Hepatocyte (in vitro differentiated cells): ENCODE measurements around the gene MSI2. TPM values are rescaled to one million over a fixed set of nuclear protein-coding genes. Genes with fewer than 3 reads are reported as not detected.

Source experiments
- DNase-seq: peaks from one replicate; pipeline ENCODE4 v3.0.0-alpha.2; 2016; ENCODE audit warnings: low spot score
- H2AFZ ChIP-seq: fragments of 200-600 bp; sonication (generic); 2 replicates; pipeline ENCODE4 v1.6.0; 2016; ENCODE audit warnings: antibody characterized with exemption, mild to moderate bottlenecking
- H3K27ac ChIP-seq: fragments of 200-600 bp; sonication (generic); 2 replicates; pipeline ENCODE4 v1.5.1; 2016; ENCODE audit warnings: mild to moderate bottlenecking
- H3K27me3 ChIP-seq: fragments of 200-600 bp; sonication (generic); 2 replicates; pipeline ENCODE4 v1.6.1; 2016
- H3K36me3 ChIP-seq: fragments of 200-600 bp; sonication (generic); replicated peaks from 2 replicates; pipeline ENCODE4 v1.5.1; 2016; ENCODE audit warnings: low read depth; ENCODE audit not compliant: insufficient read depth
- H3K4me1 ChIP-seq: fragments of 200-600 bp; sonication (generic); 2 replicates; pipeline ENCODE4 v1.5.1; 2016; ENCODE audit warnings: mild to moderate bottlenecking, moderate library complexity; ENCODE audit not compliant: insufficient read depth
- H3K4me2 ChIP-seq: fragments of 200-600 bp; sonication (generic); 2 replicates; pipeline ENCODE4 v1.6.0; 2016
- H3K4me3 ChIP-seq: fragments of 200-600 bp; sonication (generic); 2 replicates; pipeline ENCODE4 v1.5.1; 2016; ENCODE audit warnings: mild to moderate bottlenecking
- H3K79me2 ChIP-seq: fragments of 200-600 bp; sonication (generic); 2 replicates; pipeline ENCODE4 v1.6.0; 2017; ENCODE audit warnings: mild to moderate bottlenecking
- H3K9me2 ChIP-seq: fragments of 200-600 bp; sonication (generic); replicated peaks from 2 replicates; pipeline ENCODE4 v1.6.0; 2017; ENCODE audit warnings: mild to moderate bottlenecking; ENCODE audit not compliant: insufficient read depth
- H3K9me3 ChIP-seq: fragments of 200-600 bp; sonication (generic); 2 replicates; pipeline ENCODE4 v1.5.1; 2016; ENCODE audit warnings: low read depth, mild to moderate bottlenecking
- H4K20me1 ChIP-seq: fragments of 200-600 bp; sonication (generic); 2 replicates; pipeline ENCODE4 v1.6.0; 2016; ENCODE audit warnings: mild to moderate bottlenecking; ENCODE audit not compliant: insufficient read depth, poor library complexity, severe bottlenecking
- CTCF ChIP-seq: fragments of 200-600 bp; sonication (generic); IDR thresholded peaks from 2 replicates; pipeline ENCODE4 v1.5.1; 2016; ENCODE audit warnings: antibody characterized with exemption, mild to moderate bottlenecking; ENCODE audit not compliant: poor library complexity
- EZH2 ChIP-seq: fragments of 200-600 bp; sonication (generic); IDR thresholded peaks from 2 replicates; pipeline ENCODE4 v1.6.1; 2016; ENCODE audit warnings: antibody characterized with exemption, mild to moderate bottlenecking, borderline replicate concordance
- EZH2phosphoT487 ChIP-seq: fragments of 200-600 bp; sonication (generic); IDR thresholded peaks from one replicate; pipeline ENCODE4 v1.6.1; 2018; ENCODE audit warnings: antibody characterized with exemption, mild to moderate bottlenecking, low read depth, moderate library complexity; ENCODE audit not compliant: unreplicated experiment, severe bottlenecking
- WGBS: methylation state at CpG from one replicate; pipeline ENCODE4 v1.1.6; 2016; ENCODE audit warnings: low lambda C conversion rate; ENCODE audit errors: missing lambda C conversion rate; 5-methylcytosine and 5-hydroxymethylcytosine counted together
- polyA plus RNA-seq: library from polyadenylated mRNA; unstranded; fragments of >200 nt; fragmentation: Nextera tagmentation; extraction: Ambion mirVana; gene quantifications from 2 replicates; pipeline ENCODE4 v1.2.1, GENCODE V29; 2016
- total RNA-seq: library from RNA; depleted of rRNA; stranded (reverse); fragments of >200 nt; gene quantifications from 2 replicates; pipeline ENCODE4 v1.2.3, GENCODE V29; 2014

The MSI2 gene
- total and polyA plus RNA-seq, 2 experiments from 2014 or later, result 16.1 to 60.6 TPM

- TF ChIP-seq EZH2phosphoT487, result no peak
- TF ChIP-seq EZH2, result no peak
- TF ChIP-seq CTCF, result no peak
- WGBS, result 56% methylated on average over 3 of the region's 3 CpGs
- peaks cover 14% of the 10 kb centered on the region for H3K4me1 ChIP-seq
- H3K27me3 ChIP-seq, result no peaks in the 10 kb centered on the region
- H3K4me2 ChIP-seq, result peak overlapping the region; percentile 9
- no peaks in the 10 kb centered on the region for H3K9me3 ChIP-seq
- H3K4me3 ChIP-seq, result no peak overlapping the region
- no peak for DNase-seq
- no peaks in the 10 kb centered on the region for H3K9me2 ChIP-seq
- H3K36me3 ChIP-seq, result no peaks in the 10 kb centered on the region
- H3K27ac ChIP-seq, result peak overlapping the region; percentile 45
- peaks cover 77% of the 10 kb centered on the region for H3K79me2 ChIP-seq
- H4K20me1 ChIP-seq, result no peaks in the 10 kb centered on the region
- no peak overlapping the region for H2AFZ ChIP-seq
Observed at GRCh38 chr17:57349541-57350247, 93.4 kb downstream of the MSI2 start.

- Histone ChIP-seq H2AFZ (no peak overlapping the region), H3K36me3 (no peaks in the 10 kb centered on the region), H3K79me2 (peaks cover 76% of the 10 kb centered on the region), H3K27ac (peak overlapping the region; percentile 45), H3K4me2 (no peak overlapping the region), H3K9me3 (no peaks in the 10 kb centered on the region), H4K20me1 (no peaks in the 10 kb centered on the region), H3K27me3 (no peaks in the 10 kb centered on the region), H3K4me1 (peaks cover 14% of the 10 kb centered on the region), H3K4me3 (no peak overlapping the region), H3K9me2 (no peaks in the 10 kb centered on the region)
- 69% methylated on average over 6 of the region's 6 CpGs for WGBS
- no peak for DNase-seq
- TF ChIP-seq CTCF (no peak), EZH2 (no peak), EZH2phosphoT487 (no peak)
Observed at GRCh38 chr17:57350266-57350665, 93.9 kb downstream of the MSI2 start.

- Histone ChIP-seq H3K9me2 (no peaks in the 10 kb centered on the region), H4K20me1 (no peaks in the 10 kb centered on the region), H3K36me3 (no peaks in the 10 kb centered on the region), H3K9me3 (no peaks in the 10 kb centered on the region), H3K4me3 (no peak overlapping the region), H3K27me3 (no peaks in the 10 kb centered on the region), H2AFZ (no peak overlapping the region), H3K4me1 (peaks cover 32% of the 10 kb centered on the region), H3K27ac (no peak overlapping the region), H3K4me2 (no peak overlapping the region), H3K79me2 (peaks cover 74% of the 10 kb centered on the region)
- DNase-seq, result no peak
- TF ChIP-seq CTCF (no peak), EZH2phosphoT487 (no peak), EZH2 (no peak)
- WGBS, result 98% methylated on average over 5 of the region's 5 CpGs
Observed at GRCh38 chr17:57352665-57353175, 96.4 kb downstream of the MSI2 start.
